Measurements from ENCODE around the gene ARMC2. TPM values are rescaled to one million over a fixed set of nuclear protein-coding genes. Genes with fewer than 3 reads are reported as not detected.

Gene ARMC2
- total RNA-seq, 2 experiments from 2014 or later: 10.3 to 10.9 TPM

GRCh38 chr6:108944707-108945680 is 96.8 kb downstream of the ARMC2 start:
- H3K9me3 Mint-ChIP-seq (ENCODE audit: insufficient read depth): no peaks in the 10 kb centered on the region
- ChIA-PET CTCF (interaction anchor here (0.6 to 3.9 kb wide), 5 partner anchors 10 to 758 kb away, joined by 3 to 17 read pairs (median 3); no protein-coding TSS in a partner anchor), POLR2A (interaction anchor here (1.3 kb wide), 1 partner anchor 23 kb away, joined by 3 read pairs; no protein-coding TSS in a partner anchor)
- ATAC-seq (no peak), DNase-seq (no peak)
- H3K27ac Mint-ChIP-seq: no peak overlapping the region
- H3K27me3 Mint-ChIP-seq (ENCODE audit: low read depth): no peaks in the 10 kb centered on the region
- H3K4me1 Mint-ChIP-seq (ENCODE audit: low read depth): peaks cover 58% of the 10 kb centered on the region
- H3K36me3 Mint-ChIP-seq (ENCODE audit: low read depth): peaks cover 16% of the 10 kb centered on the region
- H3K4me3 Mint-ChIP-seq: no peak overlapping the region

- Mint-ChIP-seq H3K27me3 (ENCODE audit: low read depth) (no peaks in the 10 kb centered on the region), H3K27ac (peak overlapping the region; percentile 13), H3K36me3 (ENCODE audit: low read depth) (peaks cover 11% of the 10 kb centered on the region), H3K9me3 (ENCODE audit: insufficient read depth) (no peaks in the 10 kb centered on the region), H3K4me3 (no peak overlapping the region), H3K4me1 (ENCODE audit: low read depth) (peaks cover 58% of the 10 kb centered on the region)
- POLR2A ChIA-PET: interaction anchor here (0.6 kb wide), 1 partner anchor 31 kb away, joined by 3 read pairs; no protein-coding TSS in a partner anchor
- CTCF ChIA-PET: interaction anchor here (0.7 to 1.5 kb wide), 3 partner anchors 9 to 29 kb away, joined by 3 to 4 read pairs (median 3); no protein-coding TSS in a partner anchor
- DNase-seq: no peak
- no peak for ATAC-seq
Measured at GRCh38 chr6:108945681-108946159, 97.5 kb downstream of the ARMC2 start.

- H3K9me3 Mint-ChIP-seq (ENCODE audit: insufficient read depth): no peaks in the 10 kb centered on the region
- POLR2A ChIA-PET: interaction anchor here (0.6 to 1.2 kb wide), 2 partner anchors 24 to 81 kb away, joined by 3 to 4 read pairs; no protein-coding TSS in a partner anchor
- H3K27ac Mint-ChIP-seq: no peak overlapping the region
- ATAC-seq: no peak
- H3K4me3 Mint-ChIP-seq: no peak overlapping the region
- H3K27me3 Mint-ChIP-seq (ENCODE audit: low read depth): no peaks in the 10 kb centered on the region
- H3K36me3 Mint-ChIP-seq (ENCODE audit: low read depth): peaks cover 3% of the 10 kb centered on the region
- H3K4me1 Mint-ChIP-seq (ENCODE audit: low read depth): peaks cover 49% of the 10 kb centered on the region
- no peak for DNase-seq
- CTCF ChIA-PET: interaction anchor here (0.8 to 1.5 kb wide), 5 partner anchors 9 to 126 kb away, joined by 3 to 4 read pairs (median 4); no protein-coding TSS in a partner anchor
Measured at GRCh38 chr6:108946695-108947094, 98.5 kb downstream of the ARMC2 start.

GRCh38 chr6:108947114-108947854 is 99.1 kb downstream of the ARMC2 start:
- ATAC-seq: no peak
- POLR2A ChIA-PET: interaction anchor here (0.6 to 1.2 kb wide), 2 partner anchors 25 to 45 kb away, joined by 3 to 4 read pairs; no protein-coding TSS in a partner anchor

GRCh38 chr6:108948181-108948661 is 100.0 kb downstream of the ARMC2 start:
- Mint-ChIP-seq H3K36me3 (ENCODE audit: low read depth) (peaks cover 3% of the 10 kb centered on the region), H3K4me1 (ENCODE audit: low read depth) (peaks cover 34% of the 10 kb centered on the region), H3K9me3 (ENCODE audit: insufficient read depth) (no peaks in the 10 kb centered on the region), H3K4me3 (no peak overlapping the region), H3K27me3 (ENCODE audit: low read depth) (no peaks in the 10 kb centered on the region), H3K27ac (no peak overlapping the region)
- DNase-seq (no peak), ATAC-seq (no peak)
- POLR2A ChIA-PET: interaction anchor here (1.2 kb wide), 1 partner anchor 26 kb away, joined by 4 read pairs; no protein-coding TSS in a partner anchor
- CTCF ChIA-PET: no interaction called here

More at GRCh38 chr6:108947114-108947854, 99.1 kb downstream of the ARMC2 start:
- Mint-ChIP-seq H3K4me3 (no peak overlapping the region), H3K27me3 (ENCODE audit: low read depth) (no peaks in the 10 kb centered on the region), H3K4me1 (ENCODE audit: low read depth) (peaks cover 44% of the 10 kb centered on the region), H3K27ac (no peak overlapping the region), H3K36me3 (ENCODE audit: low read depth) (peaks cover 3% of the 10 kb centered on the region), H3K9me3 (ENCODE audit: insufficient read depth) (no peaks in the 10 kb centered on the region)
- no peak for DNase-seq
- CTCF ChIA-PET: interaction anchor here (0.8 to 1.5 kb wide), 5 partner anchors 8 to 125 kb away, joined by 3 to 4 read pairs (median 4); no protein-coding TSS in a partner anchor

GRCh38 chr6:108951351-108951953 is 103.2 kb downstream of the ARMC2 start:
- ChIA-PET CTCF (interaction anchor here (1.2 to 1.3 kb wide), 2 partner anchors 10 to 120 kb away, joined by 3 to 4 read pairs; no protein-coding TSS in a partner anchor), POLR2A (no interaction called here)
- Mint-ChIP-seq H3K4me1 (ENCODE audit: low read depth) (peaks cover 24% of the 10 kb centered on the region), H3K27me3 (ENCODE audit: low read depth) (no peaks in the 10 kb centered on the region), H3K27ac (no peak overlapping the region), H3K9me3 (ENCODE audit: insufficient read depth) (no peaks in the 10 kb centered on the region), H3K36me3 (ENCODE audit: low read depth) (peaks cover 3% of the 10 kb centered on the region), H3K4me3 (no peak overlapping the region)
- DNase-seq (no peak), ATAC-seq (no peak)

- CTCF ChIA-PET: interaction anchor here (1.2 to 1.3 kb wide), 2 partner anchors 11 to 15 kb away, joined by 3 to 4 read pairs; no protein-coding TSS in a partner anchor
- no peaks in the 10 kb centered on the region for H3K27me3 Mint-ChIP-seq (ENCODE audit: low read depth)
- H3K36me3 Mint-ChIP-seq (ENCODE audit: low read depth): no peaks in the 10 kb centered on the region
- no peak overlapping the region for H3K27ac Mint-ChIP-seq
- H3K4me1 Mint-ChIP-seq (ENCODE audit: low read depth): peaks cover 20% of the 10 kb centered on the region
- no peaks in the 10 kb centered on the region for H3K9me3 Mint-ChIP-seq (ENCODE audit: insufficient read depth)
- ATAC-seq (no peak), DNase-seq (no peak)
- H3K4me3 Mint-ChIP-seq: no peak overlapping the region
- POLR2A ChIA-PET: interaction anchor here (0.6 kb wide), 1 partner anchor 79 kb away, joined by 3 read pairs; no protein-coding TSS in a partner anchor
Measured at GRCh38 chr6:108952776-108953486, 104.7 kb downstream of the ARMC2 start.

- Mint-ChIP-seq H3K4me1 (ENCODE audit: low read depth) (peaks cover 26% of the 10 kb centered on the region), H3K27ac (no peak overlapping the region), H3K4me3 (no peak overlapping the region), H3K9me3 (ENCODE audit: insufficient read depth) (no peaks in the 10 kb centered on the region), H3K27me3 (ENCODE audit: low read depth) (no peaks in the 10 kb centered on the region), H3K36me3 (ENCODE audit: low read depth) (no peaks in the 10 kb centered on the region)
- POLR2A ChIA-PET: interaction anchor here (0.6 kb wide), 1 partner anchor 78 kb away, joined by 3 read pairs; no protein-coding TSS in a partner anchor
- ATAC-seq: no peak
- DNase-seq: no peak
- CTCF ChIA-PET: interaction anchor here (1.3 kb wide), 1 partner anchor 15 kb away, joined by 4 read pairs; no protein-coding TSS in a partner anchor
Measured at GRCh38 chr6:108953681-108954080, 105.5 kb downstream of the ARMC2 start.

- H3K9me3 Mint-ChIP-seq (ENCODE audit: insufficient read depth): no peaks in the 10 kb centered on the region
- H3K36me3 Mint-ChIP-seq (ENCODE audit: low read depth): no peaks in the 10 kb centered on the region
- peaks cover 39% of the 10 kb centered on the region for H3K4me1 Mint-ChIP-seq (ENCODE audit: low read depth)
- no peak for DNase-seq
- no peaks in the 10 kb centered on the region for H3K27me3 Mint-ChIP-seq (ENCODE audit: low read depth)
- H3K4me3 Mint-ChIP-seq: no peak overlapping the region
- no peak for ATAC-seq
- CTCF ChIA-PET: interaction anchor here (1.1 to 2.2 kb wide), 5 partner anchors 9 to 103 kb away, joined by 3 to 5 read pairs (median 3); no protein-coding TSS in a partner anchor
- POLR2A ChIA-PET: interaction anchor here (0.7 to 1.2 kb wide), 2 partner anchors 12 to 139 kb away, joined by 3 to 4 read pairs; partner anchors contain the start of gene SESN1
- H3K27ac Mint-ChIP-seq: peak overlapping the region; percentile 28
Measured at GRCh38 chr6:108955329-108955949, 107.2 kb downstream of the ARMC2 start.

GRCh38 chr6:108957221-108957620 is 109.0 kb downstream of the ARMC2 start:
- H3K36me3 Mint-ChIP-seq (ENCODE audit: low read depth): no peaks in the 10 kb centered on the region
- H3K4me1 Mint-ChIP-seq (ENCODE audit: low read depth): peaks cover 40% of the 10 kb centered on the region
- H3K27ac Mint-ChIP-seq: peak overlapping the region; percentile 58
- no peaks in the 10 kb centered on the region for H3K9me3 Mint-ChIP-seq (ENCODE audit: insufficient read depth)
- ATAC-seq: no peak
- POLR2A ChIA-PET: no interaction called here
- CTCF ChIA-PET: no interaction called here
- H3K27me3 Mint-ChIP-seq (ENCODE audit: low read depth): no peaks in the 10 kb centered on the region
- H3K4me3 Mint-ChIP-seq: no peak overlapping the region
- DNase-seq: no peak

Measured in activated CD8-positive, alpha-beta T cell treated with anti-CD3 and anti-CD28 coated beads, Interleukin-2, amount 10 ng/mL, durations not matched to agents 7 days and 5 days (primary cell).